ENCODE measurements around the gene OR8D1.
A peak's percentile ranks its signal among the peaks of the same experiment; 100 is the strongest.
"Not testable (repeated sequence)": the region's sequence is repeated elsewhere in the genome, so short reads cannot be mapped to it uniquely, and the experiment has no call there.

OR8D1 gene

GRCh38 chr11:124296016-124296415, 17.7 kb downstream of the OR8D1 start:
- Histone ChIP-seq H3K27ac (no peak overlapping the region), H3K4me3 (no peak overlapping the region)

GRCh38 chr11:124294687-124295086, 19.1 kb downstream of the OR8D1 start:
- H3K27ac ChIP-seq: no peak overlapping the region
- H3K4me3 ChIP-seq: no peak overlapping the region

GRCh38 chr11:124285610-124286344, 28.0 kb downstream of the OR8D1 start:
- Histone ChIP-seq H3K27ac (peak overlapping the region in 1 of 21 experiments; percentile 11), H3K4me3 (no peak overlapping the region)

GRCh38 chr11:124278261-124278660, 35.5 kb downstream of the OR8D1 start:
- Histone ChIP-seq H3K27ac (no peak overlapping the region), H3K4me3 (no peak overlapping the region)

GRCh38 chr11:124277804-124278203, 35.9 kb downstream of the OR8D1 start:
- H3K27ac ChIP-seq: no peak overlapping the region
- H3K4me3 ChIP-seq: no peak overlapping the region

GRCh38 chr11:124277207-124277606, 36.5 kb downstream of the OR8D1 start:
- Histone ChIP-seq H3K4me3 (no peak overlapping the region), H3K27ac (peak overlapping the region in 1 of 21 experiments; percentile 18)

- H3K27ac ChIP-seq: no peak overlapping the region
- H3K4me3 ChIP-seq: no peak overlapping the region
These were observed 37.7 kb downstream of the OR8D1 start for GRCh38 chr11:124276081-124276480.

- no peak overlapping the region for H3K4me3 ChIP-seq
- no peak overlapping the region for H3K27ac ChIP-seq
These were observed 39.7 kb downstream of the OR8D1 start for GRCh38 chr11:124274000-124274399.

GRCh38 chr11:124270886-124271285, 42.9 kb downstream of the OR8D1 start:
- not testable (repeated sequence) for H3K4me3 ChIP-seq, H3K27ac ChIP-seq

GRCh38 chr11:124265041-124265440, 48.7 kb downstream of the OR8D1 start:
- not testable (repeated sequence) for H3K27ac ChIP-seq, H3K4me3 ChIP-seq

- no peak within 1 kb of the TSS for H3K27ac ChIP-seq
- H3K4me3 ChIP-seq: no peak within 1 kb of the TSS
These were observed 57.7 kb downstream of the OR8D1 start, which contains the start of gene OR8G5 for GRCh38 chr11:124256076-124256475. TSS of gene OR8G5 (plus strand) at chr11:124256376. CDS start at chr11:124264932, 8,556 bp downstream.
